Astrocyte of the cerebellum (primary cell): Measurements from ENCODE around the gene DTNBP1.

Experiments used
- DNase-seq: peaks from one replicate; pipeline ENCODE4 v3.0.0-alpha.2; 2011; ENCODE audit warnings: low read depth
- H3K4me3 ChIP-seq: 2 replicates; pipeline ENCODE4 v1.5.1; 2011; ENCODE audit warnings: mild to moderate bottlenecking, low read depth, low read length, moderate library complexity
- in situ Hi-C: cut with HindIII; loops from 2 replicates; pipeline ENCODE4 v1.10.0; 2017; ENCODE audit warnings: low sequenced_read_pairs
- TF ChIP-seq, protein P1 (sequence below): IDR thresholded peaks from 2 replicates; pipeline ENCODE4 v1.5.1; 2012; ENCODE audit warnings: low read length, low read depth, moderate library complexity, mild to moderate bottlenecking; ENCODE audit errors: missing control alignments

The DTNBP1 gene

DNA sequence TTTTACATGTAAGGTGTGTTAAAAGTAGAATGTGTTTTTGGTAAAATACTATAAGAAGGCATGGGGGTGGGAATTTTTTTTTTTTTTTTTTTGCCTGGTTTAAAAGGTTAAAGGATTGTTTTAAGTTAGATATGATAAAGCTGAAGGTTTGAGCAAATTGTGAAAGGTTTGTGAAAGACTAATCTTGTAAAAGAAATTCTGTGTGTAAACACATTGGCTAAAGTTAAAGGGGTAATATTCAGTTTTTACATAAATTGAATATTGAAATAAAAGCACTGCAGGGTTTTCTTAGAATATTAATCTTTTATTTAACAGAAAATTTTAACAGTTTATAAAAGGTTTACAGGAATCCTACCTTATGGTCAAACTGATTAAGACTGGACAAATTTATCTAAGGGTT lies 105.7 kb downstream of the DTNBP1 start:
- in situ Hi-C loops, result no loop called here
- TF ChIP-seq, protein P1, sequence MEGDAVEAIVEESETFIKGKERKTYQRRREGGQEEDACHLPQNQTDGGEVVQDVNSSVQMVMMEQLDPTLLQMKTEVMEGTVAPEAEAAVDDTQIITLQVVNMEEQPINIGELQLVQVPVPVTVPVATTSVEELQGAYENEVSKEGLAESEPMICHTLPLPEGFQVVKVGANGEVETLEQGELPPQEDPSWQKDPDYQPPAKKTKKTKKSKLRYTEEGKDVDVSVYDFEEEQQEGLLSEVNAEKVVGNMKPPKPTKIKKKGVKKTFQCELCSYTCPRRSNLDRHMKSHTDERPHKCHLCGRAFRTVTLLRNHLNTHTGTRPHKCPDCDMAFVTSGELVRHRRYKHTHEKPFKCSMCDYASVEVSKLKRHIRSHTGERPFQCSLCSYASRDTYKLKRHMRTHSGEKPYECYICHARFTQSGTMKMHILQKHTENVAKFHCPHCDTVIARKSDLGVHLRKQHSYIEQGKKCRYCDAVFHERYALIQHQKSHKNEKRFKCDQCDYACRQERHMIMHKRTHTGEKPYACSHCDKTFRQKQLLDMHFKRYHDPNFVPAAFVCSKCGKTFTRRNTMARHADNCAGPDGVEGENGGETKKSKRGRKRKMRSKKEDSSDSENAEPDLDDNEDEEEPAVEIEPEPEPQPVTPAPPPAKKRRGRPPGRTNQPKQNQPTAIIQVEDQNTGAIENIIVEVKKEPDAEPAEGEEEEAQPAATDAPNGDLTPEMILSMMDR, result no peak
- H3K4me3 ChIP-seq, result no peak overlapping the region
- DNase-seq, result no peak

DNA sequence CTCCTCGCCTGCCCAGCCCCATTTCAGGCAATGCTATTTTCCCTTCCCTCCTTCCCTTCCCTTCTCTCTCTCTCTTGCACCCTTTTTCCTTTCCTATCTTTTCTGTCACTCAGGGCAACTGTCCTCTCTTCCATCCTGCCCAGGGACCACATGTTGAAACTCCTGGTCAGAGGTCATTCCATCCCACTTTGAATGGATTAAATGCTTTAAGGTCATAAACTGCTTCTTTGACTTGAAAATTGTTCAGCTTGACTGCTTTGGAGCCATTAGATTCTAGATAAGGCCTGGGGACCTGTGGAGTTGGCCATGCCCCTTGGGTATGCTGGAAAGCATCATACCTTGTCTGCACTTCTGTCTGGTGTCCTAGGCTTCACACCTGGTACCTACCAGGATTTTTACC lies 106.1 kb downstream of the DTNBP1 start:
- TF ChIP-seq, protein P1, result no peak
- DNase-seq, result no peak
- H3K4me3 ChIP-seq, result no peak overlapping the region
- in situ Hi-C loops, result no loop called here

DNA sequence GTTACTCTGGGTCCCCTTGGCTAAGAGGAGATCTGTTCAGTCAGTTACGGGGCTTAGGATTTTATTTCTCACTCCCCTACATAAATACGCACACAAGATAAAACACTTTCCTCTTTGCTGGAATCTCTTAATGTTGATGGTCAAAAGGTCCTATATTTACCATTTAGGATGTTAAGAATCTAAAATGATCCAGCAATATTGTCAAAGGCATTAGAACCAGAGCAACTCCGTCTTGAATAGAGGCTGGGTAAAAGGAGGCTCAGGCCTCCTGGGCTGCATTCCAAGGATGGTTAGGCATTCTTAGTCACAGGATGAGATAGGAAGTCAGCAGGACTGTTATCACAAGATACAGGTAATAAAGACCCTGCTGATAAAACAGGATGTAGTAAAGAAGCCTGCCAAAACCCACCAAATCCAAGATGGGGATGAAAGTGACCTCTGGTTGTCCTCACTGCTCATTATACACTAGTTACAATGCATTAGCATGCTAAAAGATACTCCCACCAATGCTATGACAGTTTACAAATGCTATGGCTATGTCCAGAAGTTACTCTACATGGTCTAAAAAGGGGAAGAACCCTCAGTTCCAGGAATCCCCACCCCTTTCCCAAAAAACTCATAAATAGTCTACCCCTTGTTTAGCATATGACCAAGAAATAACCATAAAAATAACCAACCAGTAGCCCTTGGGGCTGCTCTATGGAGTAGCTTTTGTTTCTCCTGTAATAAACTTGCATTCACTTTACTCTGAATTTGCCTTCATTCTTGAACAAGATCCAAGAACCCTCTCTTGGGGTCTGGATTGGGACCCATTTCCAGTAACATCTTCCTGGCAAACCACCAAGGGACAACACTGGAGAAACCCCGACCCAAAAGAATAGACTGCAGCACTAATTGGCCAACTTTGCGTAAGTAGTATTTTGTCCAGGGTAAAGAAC lies 107.5 kb downstream of the DTNBP1 start:
- TF ChIP-seq, protein P1, result no peak
- in situ Hi-C loops, result no loop called here
- H3K4me3 ChIP-seq, result no peak overlapping the region
- DNase-seq, result no peak

DNA sequence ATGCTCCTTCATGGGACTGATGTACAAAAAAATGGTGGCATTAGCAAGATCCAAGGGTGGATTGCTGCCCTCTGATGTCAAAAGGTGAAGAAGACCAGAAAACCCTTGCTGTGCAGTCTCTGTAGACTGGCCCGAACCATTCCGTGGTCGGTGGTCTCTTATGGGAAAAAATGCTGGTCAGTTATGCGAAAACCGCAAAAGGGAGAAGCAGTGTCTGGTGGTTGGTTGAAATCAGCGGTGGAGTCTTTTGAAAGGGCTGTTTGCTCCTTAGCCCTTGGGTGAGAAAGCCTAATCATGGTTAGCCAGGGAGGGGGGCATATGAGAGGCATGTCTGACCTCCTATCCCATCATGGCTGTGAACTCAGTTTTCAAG lies 108.1 kb downstream of the DTNBP1 start:
- TF ChIP-seq, protein P1, result no peak
- no peak overlapping the region for H3K4me3 ChIP-seq
- in situ Hi-C loops, result no loop called here
- DNase-seq, result no peak

DNA sequence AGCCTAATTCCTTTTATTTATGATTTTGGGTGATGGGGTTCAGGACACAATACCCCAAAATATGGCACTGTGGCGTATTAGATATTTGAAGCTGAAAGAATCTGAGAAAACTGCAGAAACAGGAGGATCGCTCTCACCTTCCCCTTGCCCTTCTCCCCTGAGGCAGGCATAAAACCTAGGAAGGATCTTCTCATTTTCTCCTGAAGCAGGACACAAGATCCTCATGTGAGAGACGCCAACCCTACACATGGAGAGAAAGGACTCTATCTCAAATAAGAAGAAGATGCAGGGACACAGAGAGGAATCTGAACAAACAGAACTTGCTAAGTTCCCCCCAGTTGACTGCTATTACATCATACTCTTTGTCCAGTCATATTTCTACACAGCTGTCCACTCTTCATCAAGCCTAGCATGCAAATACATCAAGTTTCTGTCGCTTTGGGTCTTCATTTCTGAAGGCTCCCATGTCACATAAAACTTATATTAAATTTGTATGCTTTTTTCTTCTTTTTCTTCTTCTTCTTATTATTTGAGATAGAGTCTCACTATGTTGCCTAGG lies 109.0 kb downstream of the DTNBP1 start:
- H3K4me3 ChIP-seq, result no peak overlapping the region
- TF ChIP-seq, protein P1, result no peak
- in situ Hi-C loops, result no loop called here
- no peak for DNase-seq

DNA sequence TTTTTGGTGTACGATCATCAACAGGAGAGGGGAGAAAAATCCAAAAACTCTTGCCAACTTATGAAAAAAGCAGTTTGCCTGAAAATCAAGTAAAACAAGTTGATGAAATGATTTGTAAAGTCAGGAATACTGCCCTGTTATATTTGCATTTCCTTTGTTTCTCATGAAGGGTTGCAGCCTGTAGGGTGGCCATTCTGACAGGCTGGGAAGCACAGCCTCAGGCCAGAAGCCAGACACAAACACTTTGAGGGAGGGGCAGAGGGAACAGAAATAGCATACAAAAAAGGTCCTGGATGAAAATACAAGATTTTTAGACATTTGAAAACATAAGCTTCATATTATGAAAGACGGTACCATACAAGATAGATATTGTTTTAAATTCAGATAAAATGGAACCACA lies 109.8 kb downstream of the DTNBP1 start:
- in situ Hi-C loops, result no loop called here
- no peak overlapping the region for H3K4me3 ChIP-seq
- DNase-seq, result no peak
- TF ChIP-seq, protein P1, result no peak
